ENCODE measurements around the gene NFKBIL1. TPM values are rescaled to one million over a fixed set of nuclear protein-coding genes. Genes with fewer than 3 reads are reported as not detected.
A peak's percentile ranks its signal among the peaks of the same experiment; 100 is the strongest.

The NFKBIL1 gene
- total RNA-seq, 1 experiment from 2014 or later, result 15.1 TPM

- H3K4me1 ChIP-seq (ENCODE audit: insufficient read depth, low read length), result no peaks in the 10 kb centered on the region; the same call in 1 of the 2 replicates
- H4K8ac ChIP-seq (replicated peaks; ENCODE audit: insufficient read length, low read depth, low read length), result no peak overlapping the region
- TF ChIP-seq, protein P1, sequence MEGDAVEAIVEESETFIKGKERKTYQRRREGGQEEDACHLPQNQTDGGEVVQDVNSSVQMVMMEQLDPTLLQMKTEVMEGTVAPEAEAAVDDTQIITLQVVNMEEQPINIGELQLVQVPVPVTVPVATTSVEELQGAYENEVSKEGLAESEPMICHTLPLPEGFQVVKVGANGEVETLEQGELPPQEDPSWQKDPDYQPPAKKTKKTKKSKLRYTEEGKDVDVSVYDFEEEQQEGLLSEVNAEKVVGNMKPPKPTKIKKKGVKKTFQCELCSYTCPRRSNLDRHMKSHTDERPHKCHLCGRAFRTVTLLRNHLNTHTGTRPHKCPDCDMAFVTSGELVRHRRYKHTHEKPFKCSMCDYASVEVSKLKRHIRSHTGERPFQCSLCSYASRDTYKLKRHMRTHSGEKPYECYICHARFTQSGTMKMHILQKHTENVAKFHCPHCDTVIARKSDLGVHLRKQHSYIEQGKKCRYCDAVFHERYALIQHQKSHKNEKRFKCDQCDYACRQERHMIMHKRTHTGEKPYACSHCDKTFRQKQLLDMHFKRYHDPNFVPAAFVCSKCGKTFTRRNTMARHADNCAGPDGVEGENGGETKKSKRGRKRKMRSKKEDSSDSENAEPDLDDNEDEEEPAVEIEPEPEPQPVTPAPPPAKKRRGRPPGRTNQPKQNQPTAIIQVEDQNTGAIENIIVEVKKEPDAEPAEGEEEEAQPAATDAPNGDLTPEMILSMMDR (conservative IDR thresholded peaks at IDR 0.05), result no peak
- H3K14ac ChIP-seq (ENCODE audit: insufficient read depth, low read length), result no peak overlapping the region
- no peak overlapping the region for H3K4ac ChIP-seq (ENCODE audit: low read depth, low read length)
- H3K79me1 ChIP-seq (ENCODE audit: insufficient read depth, low read depth, low read length, poor library complexity, severe bottlenecking), result no peaks in the 10 kb centered on the region
- no peak overlapping the region for H3K9ac ChIP-seq (ENCODE audit: extremely low read depth, insufficient read length, low read length)
- H3K23ac ChIP-seq (ENCODE audit: insufficient read length, low read depth, low read length), result no peak overlapping the region
- H4K5ac ChIP-seq (ENCODE audit: insufficient read length, low read depth, low read length), result no peak overlapping the region
- no peak overlapping the region for H2BK12ac ChIP-seq (ENCODE audit: insufficient read length, low read depth, low read length)
- H4K91ac ChIP-seq (ENCODE audit: insufficient read length, low read depth, low read length), result no peak overlapping the region
- WGBS (ENCODE audit: extremely low coverage, insufficient read length, low lambda C conversion rate), result no CpG with 5 or more reads among the region's 12 CpGs
- H2BK120ac ChIP-seq (ENCODE audit: low read depth, low read length, poor library complexity, severe bottlenecking), result no peak overlapping the region
- H4K20me1 ChIP-seq (ENCODE audit: control insufficient read depth, insufficient read depth, insufficient read length), result no peaks in the 10 kb centered on the region
- peak overlapping the region; percentile 3 to 65 (median 50); a peak in 2 of 7 replicates for H3K27ac Mint-ChIP-seq
- no peak overlapping the region for H2AFZ ChIP-seq (ENCODE audit: low read length)
- H3K4me1 Mint-ChIP-seq, result peaks cover 11 to 25% of the 10 kb centered on the region in 2 experiments
- no peak overlapping the region for H3K56ac ChIP-seq (ENCODE audit: insufficient read length, low read depth, low read length)
- H2AK5ac ChIP-seq (ENCODE audit: insufficient read length, low read length), result no peak overlapping the region
- H3K4me3 Mint-ChIP-seq, result no peak overlapping the region
- no peaks in the 10 kb centered on the region; a peak in 1 of 5 replicates for H3K9me3 Mint-ChIP-seq
- H2BK5ac ChIP-seq (ENCODE audit: insufficient read length, low read length), result no peak overlapping the region
- no peaks in the 10 kb centered on the region for H3K36me3 Mint-ChIP-seq (ENCODE audit: insufficient read depth in 1 of 3, low read depth in 3 of 3)
- H3K9me3 ChIP-seq (ENCODE audit: control insufficient read depth, low read depth, low read length), result no peaks in the 10 kb centered on the region
- H3K27me3 ChIP-seq (ENCODE audit: insufficient read depth, low read length), result no peaks in the 10 kb centered on the region
- H2BK15ac ChIP-seq (ENCODE audit: low read depth, low read length), result no peak overlapping the region
- no peak overlapping the region for H3T11ph ChIP-seq (ENCODE audit: low read length)
- no peak overlapping the region for H3K27ac ChIP-seq (ENCODE audit: insufficient read length, low read depth, low read length)
- no peak for DNase-seq
- peaks cover 2% of the 10 kb centered on the region for H3K23me2 ChIP-seq (ENCODE audit: insufficient read length, low read depth, low read length, poor library complexity, severe bottlenecking)
- peaks cover 10% of the 10 kb centered on the region for H3K27me3 Mint-ChIP-seq (ENCODE audit: low read depth)
- no peaks in the 10 kb centered on the region for H3K79me2 ChIP-seq (ENCODE audit: insufficient read depth, low read length)
- H2BK20ac ChIP-seq (ENCODE audit: low read depth, low read length, poor library complexity, severe bottlenecking), result no peak overlapping the region
- no peak overlapping the region for H3K4me2 ChIP-seq (ENCODE audit: insufficient read depth, insufficient read length, low read length)
- no peak overlapping the region for H3K18ac ChIP-seq (ENCODE audit: insufficient read length, low read depth, low read length)
Measured at GRCh38 chr6:31587791-31588777, 40.7 kb downstream of the NFKBIL1 start.

Measured in H9 (cell line).